ENCODE measurements around the gene GCN1.

DNA sequence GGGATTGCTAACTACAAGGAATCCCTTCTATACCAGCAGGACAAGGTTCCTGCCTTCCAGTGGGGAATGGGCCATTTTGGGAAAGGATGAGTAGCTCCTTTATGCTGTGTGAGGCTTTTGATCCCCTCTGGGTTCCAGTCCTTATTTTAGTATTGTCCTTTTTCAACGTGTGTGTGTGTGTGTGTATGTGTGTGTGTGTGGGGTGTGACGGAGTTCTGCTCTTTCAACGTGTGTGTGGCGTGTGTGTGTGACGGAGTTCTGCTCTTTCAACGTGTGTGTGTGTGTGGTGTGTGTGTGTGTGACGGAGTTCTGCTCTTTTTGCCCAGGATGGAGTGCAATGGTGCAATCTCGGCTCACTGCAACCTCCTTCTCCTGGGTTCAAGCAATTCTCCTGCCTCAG is 105.4 kb downstream of the GCN1 start:
- TF ChIP-seq, protein P1, sequence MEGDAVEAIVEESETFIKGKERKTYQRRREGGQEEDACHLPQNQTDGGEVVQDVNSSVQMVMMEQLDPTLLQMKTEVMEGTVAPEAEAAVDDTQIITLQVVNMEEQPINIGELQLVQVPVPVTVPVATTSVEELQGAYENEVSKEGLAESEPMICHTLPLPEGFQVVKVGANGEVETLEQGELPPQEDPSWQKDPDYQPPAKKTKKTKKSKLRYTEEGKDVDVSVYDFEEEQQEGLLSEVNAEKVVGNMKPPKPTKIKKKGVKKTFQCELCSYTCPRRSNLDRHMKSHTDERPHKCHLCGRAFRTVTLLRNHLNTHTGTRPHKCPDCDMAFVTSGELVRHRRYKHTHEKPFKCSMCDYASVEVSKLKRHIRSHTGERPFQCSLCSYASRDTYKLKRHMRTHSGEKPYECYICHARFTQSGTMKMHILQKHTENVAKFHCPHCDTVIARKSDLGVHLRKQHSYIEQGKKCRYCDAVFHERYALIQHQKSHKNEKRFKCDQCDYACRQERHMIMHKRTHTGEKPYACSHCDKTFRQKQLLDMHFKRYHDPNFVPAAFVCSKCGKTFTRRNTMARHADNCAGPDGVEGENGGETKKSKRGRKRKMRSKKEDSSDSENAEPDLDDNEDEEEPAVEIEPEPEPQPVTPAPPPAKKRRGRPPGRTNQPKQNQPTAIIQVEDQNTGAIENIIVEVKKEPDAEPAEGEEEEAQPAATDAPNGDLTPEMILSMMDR (IDR thresholded peaks at IDR 0.05): no peak
- TF ChIP-seq POLR2A (IDR thresholded peaks at IDR 0.05) (no peak), POLR2AphosphoS5 (IDR thresholded peaks at IDR 0.05) (no peak)
